IMR-90 (cell line): ENCODE measurements around the gene ADCY2. TPM values are rescaled to one million over a fixed set of nuclear protein-coding genes. Genes with fewer than 3 reads are reported as not detected.

Source experiments
- ATAC-seq: fragments of 200-7000 bp; cut with Tn5 transposase; 2 replicates; pipeline ENCODE4 v1.9.1; 2020; ENCODE audit warnings: low read depth, mild to moderate bottlenecking, moderate library complexity
- BruUV-seq: library from RNA; stranded (reverse); fragments of 400-500 nt; replicated peaks from 2 replicates; lab custom pipeline; 2021; lab: Mats Ljungman, UMichigan
- CTCF ChIA-PET: fragments of 300-600 bp; formaldehyde crosslinking; extraction: SDS; loops from one replicate; lab custom pipeline; 2021; ENCODE audit warnings: antibody characterized with exemption; lab: Yijun Ruan, JAX
- POLR2A ChIA-PET: fragments of 300-600 bp; sonication (Branson Sonifier 250); formaldehyde crosslinking; loops from one replicate; lab custom pipeline; 2022; ENCODE audit warnings: antibody characterized with exemption; ENCODE audit not compliant: unreplicated experiment; lab: Charles Lee
- DNase-seq: peaks from one replicate; pipeline ENCODE4 v3.0.0; 2013
- H2AFZ ChIP-seq: replicated peaks from 2 replicates; pipeline ENCODE3; 2013; ENCODE audit warnings: low read length, mild to moderate bottlenecking; ENCODE audit not compliant: poor library complexity
- H2AK5ac ChIP-seq: 2 replicates; pipeline ENCODE4 v1.6.1; 2013; ENCODE audit warnings: low read depth, low read length, inconsistent platforms
- H2AK9ac ChIP-seq: replicated peaks from 2 replicates; pipeline ENCODE3; 2013; ENCODE audit warnings: mild to moderate bottlenecking, low read depth, low read length, moderate library complexity; ENCODE audit not compliant: poor library complexity
- H2BK120ac ChIP-seq: 2 replicates; pipeline ENCODE4 v1.6.1; 2013; ENCODE audit warnings: low read depth, low read length, inconsistent platforms
- H2BK15ac ChIP-seq: 3 replicates; pipeline ENCODE4 v1.6.1; 2013; ENCODE audit warnings: low read depth, low read length, inconsistent platforms
- H2BK20ac ChIP-seq: 2 replicates; pipeline ENCODE4 v1.6.1; 2013; ENCODE audit warnings: low read depth, mild to moderate bottlenecking, inconsistent platforms, low read length, moderate library complexity
- H2BK5ac ChIP-seq: 2 replicates; pipeline ENCODE4 v1.6.1; 2013; ENCODE audit warnings: mild to moderate bottlenecking, low read depth, low read length, inconsistent platforms; ENCODE audit not compliant: poor library complexity, severe bottlenecking
- H3K14ac ChIP-seq: replicated peaks from 2 replicates; pipeline ENCODE4 v1.6.1; 2013; ENCODE audit warnings: low read depth, low read length, inconsistent platforms
- H3K18ac ChIP-seq: 2 replicates; pipeline ENCODE4 v1.6.1; 2013; ENCODE audit warnings: low read depth, low read length, control low read depth
- H3K23ac ChIP-seq: 2 replicates; pipeline ENCODE4 v1.6.1; 2013; ENCODE audit warnings: low read depth, low read length, inconsistent platforms
- H3K27ac ChIP-seq: 2 replicates; pipeline ENCODE4 v1.5.1; 2013; ENCODE audit warnings: mild to moderate bottlenecking, control low read depth, low read length; ENCODE audit not compliant: insufficient read depth
- H3K27me3 ChIP-seq: 2 replicates; pipeline ENCODE4 v1.6.1; 2013; ENCODE audit warnings: low read length; ENCODE audit not compliant: control insufficient read depth, insufficient read depth
- H3K36me3 ChIP-seq: 2 replicates; pipeline ENCODE4 v1.6.1; 2013; ENCODE audit warnings: low read length, mixed read lengths; ENCODE audit not compliant: control insufficient read depth, insufficient read depth
- H3K4ac ChIP-seq: 2 replicates; pipeline ENCODE4 v1.6.1; 2013; ENCODE audit warnings: low read depth, low read length, inconsistent platforms
- H3K4me1 ChIP-seq: 2 replicates; pipeline ENCODE4 v1.6.1; 2013; ENCODE audit warnings: low read length, mixed read lengths; ENCODE audit not compliant: control insufficient read depth, insufficient read depth
- H3K4me2 ChIP-seq: 2 replicates; pipeline ENCODE4 v1.6.1; 2013; ENCODE audit warnings: low read depth, mild to moderate bottlenecking, control low read depth, low read length, moderate library complexity
- H3K4me3 ChIP-seq: 2 replicates; pipeline ENCODE4 v1.5.1; 2013; ENCODE audit warnings: low read depth, mild to moderate bottlenecking, control low read depth, low read length, moderate library complexity; ENCODE audit not compliant: insufficient read depth
- H3K56ac ChIP-seq: 2 replicates; pipeline ENCODE4 v1.6.1; 2013; ENCODE audit warnings: low read length, inconsistent platforms; ENCODE audit not compliant: insufficient read depth; ENCODE audit errors: extremely low read depth
- H3K79me1 ChIP-seq, 2 experiments: 2 replicates each; pipeline ENCODE4 v1.6.1; 2013; ENCODE audit warnings: low read length in 2 of 2, inconsistent platforms in 1 of 2, low read depth in 1 of 2
- H3K9ac ChIP-seq: 2 replicates; pipeline ENCODE4 v1.6.1; 2013; ENCODE audit warnings: low read depth, low read length, control low read depth
- H3K9me1 ChIP-seq: 2 replicates; pipeline ENCODE4 v1.6.1; 2013; ENCODE audit warnings: low read length, inconsistent platforms; ENCODE audit not compliant: insufficient read depth
- H3K9me3 ChIP-seq: 2 replicates; pipeline ENCODE4 v1.6.1; 2013; ENCODE audit warnings: low read length; ENCODE audit not compliant: control insufficient read depth, insufficient read depth
- H4K20me1 ChIP-seq: 2 replicates; pipeline ENCODE4 v1.6.1; 2013; ENCODE audit warnings: low read length, inconsistent platforms; ENCODE audit not compliant: insufficient read depth
- H4K5ac ChIP-seq: 2 replicates; pipeline ENCODE4 v1.6.1; 2013; ENCODE audit warnings: mild to moderate bottlenecking, low read depth, low read length, control low read depth
- H4K8ac ChIP-seq, 2 experiments: 2 replicates each; pipeline ENCODE4 v1.6.1; 2013; ENCODE audit warnings: low read depth in 2 of 2, low read length in 2 of 2, control low read depth in 1 of 2, inconsistent platforms in 1 of 2
- H4K91ac ChIP-seq: 2 replicates; pipeline ENCODE4 v1.6.1; 2013; ENCODE audit warnings: low read depth, low read length, inconsistent platforms; ENCODE audit not compliant: insufficient read depth
- CEBPB ChIP-seq: IDR thresholded peaks from 2 replicates; pipeline ENCODE4 v1.6.1; 2012; ENCODE audit warnings: low read depth, low read length, improper control_type of control experiment
- CHD1 ChIP-seq: IDR thresholded peaks from 2 replicates; pipeline ENCODE4 v1.6.1; 2012; ENCODE audit warnings: low read depth, low read length, improper control_type of control experiment
- CTCF ChIP-seq: conservative IDR thresholded peaks from 2 replicates; pipeline ENCODE4 v1.5.1; 2012; ENCODE audit warnings: mild to moderate bottlenecking, low read depth, low read length, improper control_type of control experiment
- MAFK ChIP-seq: IDR thresholded peaks from 2 replicates; pipeline ENCODE4 v1.6.1; 2012; ENCODE audit warnings: low read depth, low read length, improper control_type of control experiment
- MAZ ChIP-seq: IDR thresholded peaks from 2 replicates; pipeline ENCODE4 v1.6.1; 2012; ENCODE audit warnings: low read depth, mild to moderate bottlenecking, low read length, improper control_type of control experiment, moderate library complexity, borderline replicate concordance
- POLR2A ChIP-seq: IDR thresholded peaks from 2 replicates; pipeline ENCODE4 v1.6.1; 2012; ENCODE audit warnings: mild to moderate bottlenecking, low read depth, low read length
- RAD21 ChIP-seq: IDR thresholded peaks from 2 replicates; pipeline ENCODE4 v1.6.1; 2012; ENCODE audit warnings: low read length, improper control_type of control experiment
- RFX5 ChIP-seq: IDR thresholded peaks from 2 replicates; pipeline ENCODE4 v1.8.0; 2012; ENCODE audit warnings: low read depth, mild to moderate bottlenecking, low read length, moderate library complexity
- SMC3 ChIP-seq: fragments of 150-350 bp; IDR thresholded peaks from 2 replicates; pipeline ENCODE4 v1.6.1; 2016; ENCODE audit warnings: low read depth, mild to moderate bottlenecking, antibody characterized with exemption, low read length, moderate library complexity
- USF2 ChIP-seq: fragments of 150-350 bp; IDR thresholded peaks from 2 replicates; pipeline ENCODE4 v1.6.1; 2017; ENCODE audit warnings: mild to moderate bottlenecking, antibody characterized with exemption, low read length, low read depth
- WGBS, 2 experiments: methylation state at CpG; one replicate each; pipeline versions ENCODE4 v1.1.5 to v1.1.7; 2013; ENCODE audit warnings: missing lambda C conversion rate in 2 of 2; ENCODE audit not compliant: insufficient read length in 1 of 2; ENCODE audit errors: extremely low coverage in 2 of 2; 5-methylcytosine and 5-hydroxymethylcytosine counted together
- dilution Hi-C: fragments of 300-500 bp; cut with HindIII; formaldehyde crosslinking; loops from one replicate; pipeline ENCODE4 v1.14.3; 2018; ENCODE audit warnings: low sequenced_read_pairs; ENCODE audit not compliant: unreplicated experiment
- in situ Hi-C: fragments of 300-500 bp; cut with MboI; formaldehyde crosslinking; loops from 3 replicates; pipeline ENCODE4 v1.14.3; 2019; ENCODE audit warnings: low sequenced_read_pairs, inconsistent platforms, mixed read lengths
- intact Hi-C: fragments of 100-400 bp; cut with micrococcal nuclease; formaldehyde crosslinking; loops from 2 replicates; pipeline ENCODE4 v1.10.0; 2022
- polyA plus RNA-seq, 3 experiments: library from polyadenylated mRNA; depleted of rRNA; stranded (reverse); fragments of >200 nt; gene quantifications; 2 replicates each; pipeline ENCODE4 v1.2.3, GENCODE V29; 2012; ENCODE audit warnings: low replicate concordance in 1 of 3
- total RNA-seq: library from RNA; depleted of rRNA; stranded (reverse); fragments of >200 nt; gene quantifications from 2 replicates; pipeline ENCODE4 v1.2.3, GENCODE V29; 2012

The ADCY2 gene
- total and polyA plus RNA-seq, 2 of the 4 experiments (the other 2 are of a cell fraction) = not detected

- H2BK120ac ChIP-seq = no peak overlapping the region
- H4K20me1 ChIP-seq = no peaks in the 10 kb centered on the region
- H3K14ac ChIP-seq = no peak overlapping the region
- H2BK5ac ChIP-seq = no peak overlapping the region
- no peak overlapping the region for H2BK20ac ChIP-seq
- H3K4me3 ChIP-seq = no peak overlapping the region
- H4K91ac ChIP-seq = no peak overlapping the region
- H3K36me3 ChIP-seq = no peaks in the 10 kb centered on the region
- no peak overlapping the region for H4K5ac ChIP-seq
- no peak overlapping the region for H3K4me2 ChIP-seq
- H2AK9ac ChIP-seq = no peak overlapping the region
- H3K9ac ChIP-seq = no peak overlapping the region
- ChIA-PET POLR2A (no interaction called here), CTCF (no interaction called here)
- H3K9me3 ChIP-seq = peaks cover 9% of the 10 kb centered on the region
- no peak overlapping the region for H3K23ac ChIP-seq
- in situ Hi-C loops = no loop called here
- no peak overlapping the region for H2BK15ac ChIP-seq
- no peak for TF ChIP-seq CTCF
- TF ChIP-seq POLR2A = no peak
- no peak for TF ChIP-seq USF2
- TF ChIP-seq CEBPB = no peak
- TF ChIP-seq MAFK = no peak
- no peak for TF ChIP-seq MAZ
- TF ChIP-seq CHD1 = no peak
- no peak for TF ChIP-seq RFX5
- no peak for TF ChIP-seq SMC3
- TF ChIP-seq RAD21 = no peak
- intact Hi-C loops = no loop called here
- no peak overlapping the region for H3K4ac ChIP-seq
- dilution Hi-C loops = no loop called here
- H3K27ac ChIP-seq = no peak overlapping the region
- H3K18ac ChIP-seq = no peak overlapping the region
- no peak overlapping the region for H4K8ac ChIP-seq
- DNase-seq (no peak), ATAC-seq (no peak)
- H3K79me1 ChIP-seq = no peaks in the 10 kb centered on the region
- no peaks in the 10 kb centered on the region for H3K27me3 ChIP-seq
- no peaks in the 10 kb centered on the region for H3K9me1 ChIP-seq
- BruUV-seq = no TSS peak
- H3K4me1 ChIP-seq = no peaks in the 10 kb centered on the region
- no peak overlapping the region for H2AK5ac ChIP-seq
- H2AFZ ChIP-seq = no peak overlapping the region
- WGBS, 2 experiments = no CpG with 5 or more reads among the region's 2 CpGs
- H3K56ac ChIP-seq = no peak overlapping the region
Measured at GRCh38 chr5:7382588-7382987, 13.3 kb upstream of the ADCY2 start.
